ENCODE data around the gene TSPO.

- TF ChIP-seq CTCF (IDR thresholded peaks at IDR 0.05 in 4 of 5, conservative IDR thresholded peaks at IDR 0.05 in 1 of 5) (no peak), POLR2A (IDR thresholded peaks at IDR 0.05) (no peak)
Measured at GRCh38 chr22:43170131-43170480, 18.7 kb downstream of the TSPO start.
